ENCODE measurements around the gene PCSK9. TPM values are rescaled to one million over a fixed set of nuclear protein-coding genes. Genes with fewer than 3 reads are reported as not detected.

Gene PCSK9
- total RNA-seq, 1 experiment from 2014 or later = 41.6 TPM

DNA sequence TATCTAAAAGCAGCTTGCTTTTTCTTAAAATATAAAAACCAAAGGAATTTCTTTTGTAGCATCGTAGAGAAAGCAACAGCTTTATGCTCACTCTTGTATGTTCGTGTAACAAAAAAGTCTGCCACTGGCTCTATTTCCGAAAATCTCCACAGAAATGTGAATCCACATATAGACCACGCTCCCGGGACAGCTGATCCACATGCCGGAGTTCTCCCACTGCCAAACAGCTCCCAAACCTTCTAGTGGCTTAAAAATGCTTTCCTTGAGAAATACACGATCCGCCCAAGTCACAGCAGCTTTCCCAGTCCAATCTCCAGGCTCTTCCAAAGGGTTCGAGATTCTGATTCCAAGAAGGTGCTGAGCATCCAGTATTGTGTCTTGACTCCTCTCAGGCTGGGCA is 29.3 kb downstream of the PCSK9 start:
- Mint-ChIP-seq H3K27me3 (ENCODE audit: unreplicated experiment) (no peaks in the 10 kb centered on the region), H3K9me3 (ENCODE audit: low read depth, unreplicated experiment) (no peaks in the 10 kb centered on the region), H3K36me3 (ENCODE audit: insufficient read depth, unreplicated experiment) (peaks cover 63% of the 10 kb centered on the region), H3K4me3 (ENCODE audit: low read depth, unreplicated experiment) (no peak overlapping the region), H3K4me1 (ENCODE audit: low read depth, unreplicated experiment) (no peaks in the 10 kb centered on the region), H3K27ac (ENCODE audit: unreplicated experiment) (no peak overlapping the region)
- no peak for DNase-seq
- intact Hi-C loops (cut with micrococcal nuclease; ENCODE audit: unreplicated experiment) = no loop called here
- BruUV-seq (replicated peaks) = no TSS peak
- CTCF ChIA-PET = no interaction called here
- TF ChIP-seq, protein P1, sequence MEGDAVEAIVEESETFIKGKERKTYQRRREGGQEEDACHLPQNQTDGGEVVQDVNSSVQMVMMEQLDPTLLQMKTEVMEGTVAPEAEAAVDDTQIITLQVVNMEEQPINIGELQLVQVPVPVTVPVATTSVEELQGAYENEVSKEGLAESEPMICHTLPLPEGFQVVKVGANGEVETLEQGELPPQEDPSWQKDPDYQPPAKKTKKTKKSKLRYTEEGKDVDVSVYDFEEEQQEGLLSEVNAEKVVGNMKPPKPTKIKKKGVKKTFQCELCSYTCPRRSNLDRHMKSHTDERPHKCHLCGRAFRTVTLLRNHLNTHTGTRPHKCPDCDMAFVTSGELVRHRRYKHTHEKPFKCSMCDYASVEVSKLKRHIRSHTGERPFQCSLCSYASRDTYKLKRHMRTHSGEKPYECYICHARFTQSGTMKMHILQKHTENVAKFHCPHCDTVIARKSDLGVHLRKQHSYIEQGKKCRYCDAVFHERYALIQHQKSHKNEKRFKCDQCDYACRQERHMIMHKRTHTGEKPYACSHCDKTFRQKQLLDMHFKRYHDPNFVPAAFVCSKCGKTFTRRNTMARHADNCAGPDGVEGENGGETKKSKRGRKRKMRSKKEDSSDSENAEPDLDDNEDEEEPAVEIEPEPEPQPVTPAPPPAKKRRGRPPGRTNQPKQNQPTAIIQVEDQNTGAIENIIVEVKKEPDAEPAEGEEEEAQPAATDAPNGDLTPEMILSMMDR (IDR thresholded peaks at IDR 0.05; ENCODE audit: unreplicated experiment) = no peak

DNA sequence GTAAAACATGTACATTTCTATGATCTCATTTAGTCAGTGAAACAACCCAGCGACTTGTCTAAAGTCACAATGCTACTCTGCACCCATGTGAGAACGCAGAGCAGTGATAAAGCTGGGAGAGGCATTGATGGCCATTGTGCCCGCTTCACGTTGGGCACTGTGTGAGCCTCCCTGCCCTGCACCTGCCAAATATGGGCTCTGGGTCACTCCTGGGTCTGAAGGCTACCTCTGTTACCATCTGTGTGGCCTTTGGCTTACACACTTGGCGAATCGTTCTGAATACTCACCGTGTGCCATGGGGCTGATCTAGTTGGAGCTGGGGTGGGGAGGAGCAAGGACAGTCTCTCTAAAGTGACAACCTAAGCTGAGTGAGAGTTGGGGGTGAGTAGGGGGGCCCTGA is 29.9 kb downstream of the PCSK9 start:
- H3K36me3 Mint-ChIP-seq (ENCODE audit: insufficient read depth, unreplicated experiment) = peaks cover 66% of the 10 kb centered on the region
- H3K9me3 Mint-ChIP-seq (ENCODE audit: low read depth, unreplicated experiment) = no peaks in the 10 kb centered on the region
- H3K4me1 Mint-ChIP-seq (ENCODE audit: low read depth, unreplicated experiment) = no peaks in the 10 kb centered on the region
- no peak for DNase-seq
- H3K27ac Mint-ChIP-seq (ENCODE audit: unreplicated experiment) = peak overlapping the region; percentile 2
- no peaks in the 10 kb centered on the region for H3K27me3 Mint-ChIP-seq (ENCODE audit: unreplicated experiment)
- CTCF ChIA-PET = no interaction called here
- TF ChIP-seq, protein P1 (IDR thresholded peaks at IDR 0.05; ENCODE audit: unreplicated experiment) = no peak
- no TSS peak for BruUV-seq (replicated peaks)
- intact Hi-C loops (cut with micrococcal nuclease; ENCODE audit: unreplicated experiment) = no loop called here
- H3K4me3 Mint-ChIP-seq (ENCODE audit: low read depth, unreplicated experiment) = no peak overlapping the region

DNA sequence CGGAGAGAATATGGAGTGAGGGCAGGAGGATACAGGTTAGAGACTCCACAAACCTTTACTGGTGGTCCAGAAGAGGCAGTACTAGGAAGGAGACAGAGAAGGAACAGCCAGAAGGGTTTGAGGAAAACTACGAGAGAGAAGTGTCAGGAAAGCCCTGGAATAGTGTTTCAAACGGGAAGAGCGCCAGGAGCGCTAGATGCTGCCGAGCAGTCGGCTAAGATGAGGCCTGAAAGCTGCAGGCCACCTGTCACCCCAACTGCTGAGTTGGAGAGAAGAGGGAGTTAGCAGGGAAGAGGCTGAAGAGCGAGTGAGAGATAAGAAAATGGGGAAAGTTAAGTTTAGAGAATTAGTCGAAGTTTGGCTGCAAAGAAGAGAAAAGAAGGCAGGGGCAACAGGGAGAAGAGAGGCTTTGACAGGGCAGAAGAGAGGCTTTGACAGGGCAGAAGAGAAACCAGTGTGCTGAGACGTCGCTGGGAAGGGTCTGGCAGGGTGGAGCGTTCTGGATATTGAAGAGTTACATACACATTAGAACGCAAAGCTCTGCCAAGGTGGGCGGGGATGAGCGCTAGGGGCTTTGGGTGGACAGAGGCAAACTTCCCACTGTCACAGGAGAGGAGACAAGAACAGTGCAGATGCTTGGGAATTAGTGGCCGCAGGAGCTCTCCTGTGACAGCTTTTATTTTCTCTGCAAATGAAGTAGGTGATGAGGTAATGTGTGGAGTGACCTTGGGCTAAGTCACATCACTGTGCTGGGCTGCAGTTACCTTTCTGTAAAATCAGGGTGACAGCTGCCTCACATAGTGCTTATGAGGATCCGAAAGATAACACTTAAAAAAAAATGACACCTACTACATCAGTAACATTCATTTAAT is 31.2 kb downstream of the PCSK9 start:
- DNase-seq = no peak
- H3K4me3 Mint-ChIP-seq (ENCODE audit: low read depth, unreplicated experiment) = no peak overlapping the region
- CTCF ChIA-PET = no interaction called here
- H3K9me3 Mint-ChIP-seq (ENCODE audit: low read depth, unreplicated experiment) = no peaks in the 10 kb centered on the region
- peak overlapping the region; percentile 2 for H3K27ac Mint-ChIP-seq (ENCODE audit: unreplicated experiment)
- intact Hi-C loops (cut with micrococcal nuclease; ENCODE audit: unreplicated experiment) = no loop called here
- TF ChIP-seq, protein P1 (IDR thresholded peaks at IDR 0.05; ENCODE audit: unreplicated experiment) = no peak
- no peaks in the 10 kb centered on the region for H3K27me3 Mint-ChIP-seq (ENCODE audit: unreplicated experiment)
- H3K4me1 Mint-ChIP-seq (ENCODE audit: low read depth, unreplicated experiment) = no peaks in the 10 kb centered on the region
- BruUV-seq (replicated peaks) = no TSS peak
- H3K36me3 Mint-ChIP-seq (ENCODE audit: insufficient read depth, unreplicated experiment) = peaks cover 70% of the 10 kb centered on the region

DNA sequence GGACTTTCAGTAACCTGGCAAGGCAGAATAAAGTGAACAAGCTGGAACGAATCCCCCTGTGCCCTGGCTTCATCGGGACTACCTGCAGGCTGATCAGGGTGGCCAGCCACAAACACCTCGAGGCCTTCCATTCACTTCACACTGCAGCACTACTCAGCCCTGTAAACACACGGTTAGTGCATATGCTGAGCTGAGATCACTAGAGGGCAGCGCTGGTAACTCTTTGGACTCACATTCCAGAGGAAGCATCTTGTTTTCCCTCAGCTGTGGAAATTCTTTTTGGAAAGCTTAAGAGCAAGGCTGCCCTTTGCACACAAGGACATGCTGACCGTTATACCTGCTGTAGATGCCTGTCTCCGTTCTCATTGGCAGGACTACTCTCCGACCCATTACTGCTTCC is 32.1 kb downstream of the PCSK9 start:
- TF ChIP-seq, protein P1 (IDR thresholded peaks at IDR 0.05; ENCODE audit: unreplicated experiment) = peak; percentile 20
- DNase-seq = peak; percentile 42
- CTCF ChIA-PET = interaction anchor here (0.5 to 1.2 kb wide), 5 partner anchors 50 to 265 kb away, joined by 3 to 5 read pairs (median 3); no protein-coding TSS in a partner anchor
- Mint-ChIP-seq H3K36me3 (ENCODE audit: insufficient read depth, unreplicated experiment) (peaks cover 68% of the 10 kb centered on the region), H3K27ac (ENCODE audit: unreplicated experiment) (no peak overlapping the region), H3K4me3 (ENCODE audit: low read depth, unreplicated experiment) (no peak overlapping the region), H3K4me1 (ENCODE audit: low read depth, unreplicated experiment) (no peaks in the 10 kb centered on the region), H3K27me3 (ENCODE audit: unreplicated experiment) (no peaks in the 10 kb centered on the region), H3K9me3 (ENCODE audit: low read depth, unreplicated experiment) (no peaks in the 10 kb centered on the region)
- intact Hi-C loops (cut with micrococcal nuclease; ENCODE audit: unreplicated experiment) = no loop called here
- BruUV-seq (replicated peaks) = no TSS peak
